ENCODE data around the gene MYO1B.
"Not testable (repeated sequence)": the region's sequence is repeated elsewhere in the genome, so short reads cannot be mapped to it uniquely, and the experiment has no call there.

MYO1B gene

DNA sequence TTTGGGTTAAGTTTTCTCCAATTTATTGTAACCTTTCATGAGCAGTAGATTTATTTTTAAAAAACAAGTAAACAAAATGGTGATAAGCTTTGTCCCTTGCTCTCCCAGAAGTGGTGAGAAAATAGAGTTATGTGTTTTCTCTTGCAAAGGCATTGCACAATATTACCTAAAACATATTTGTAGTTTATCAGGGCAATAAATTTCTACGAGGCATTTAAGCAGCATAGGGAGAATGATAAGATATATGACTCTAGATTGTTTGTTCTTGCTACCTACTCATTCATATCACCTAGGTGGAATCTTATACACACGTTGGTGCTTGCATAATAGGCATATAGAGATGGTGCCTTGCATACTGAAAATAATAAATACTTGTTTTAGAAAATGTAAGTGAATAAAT is 201.7 kb downstream of the MYO1B start:
- no peak overlapping the region for H3K27ac ChIP-seq
- TF ChIP-seq, protein P1, sequence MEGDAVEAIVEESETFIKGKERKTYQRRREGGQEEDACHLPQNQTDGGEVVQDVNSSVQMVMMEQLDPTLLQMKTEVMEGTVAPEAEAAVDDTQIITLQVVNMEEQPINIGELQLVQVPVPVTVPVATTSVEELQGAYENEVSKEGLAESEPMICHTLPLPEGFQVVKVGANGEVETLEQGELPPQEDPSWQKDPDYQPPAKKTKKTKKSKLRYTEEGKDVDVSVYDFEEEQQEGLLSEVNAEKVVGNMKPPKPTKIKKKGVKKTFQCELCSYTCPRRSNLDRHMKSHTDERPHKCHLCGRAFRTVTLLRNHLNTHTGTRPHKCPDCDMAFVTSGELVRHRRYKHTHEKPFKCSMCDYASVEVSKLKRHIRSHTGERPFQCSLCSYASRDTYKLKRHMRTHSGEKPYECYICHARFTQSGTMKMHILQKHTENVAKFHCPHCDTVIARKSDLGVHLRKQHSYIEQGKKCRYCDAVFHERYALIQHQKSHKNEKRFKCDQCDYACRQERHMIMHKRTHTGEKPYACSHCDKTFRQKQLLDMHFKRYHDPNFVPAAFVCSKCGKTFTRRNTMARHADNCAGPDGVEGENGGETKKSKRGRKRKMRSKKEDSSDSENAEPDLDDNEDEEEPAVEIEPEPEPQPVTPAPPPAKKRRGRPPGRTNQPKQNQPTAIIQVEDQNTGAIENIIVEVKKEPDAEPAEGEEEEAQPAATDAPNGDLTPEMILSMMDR (conservative IDR thresholded peaks at IDR 0.05) = no peak

DNA sequence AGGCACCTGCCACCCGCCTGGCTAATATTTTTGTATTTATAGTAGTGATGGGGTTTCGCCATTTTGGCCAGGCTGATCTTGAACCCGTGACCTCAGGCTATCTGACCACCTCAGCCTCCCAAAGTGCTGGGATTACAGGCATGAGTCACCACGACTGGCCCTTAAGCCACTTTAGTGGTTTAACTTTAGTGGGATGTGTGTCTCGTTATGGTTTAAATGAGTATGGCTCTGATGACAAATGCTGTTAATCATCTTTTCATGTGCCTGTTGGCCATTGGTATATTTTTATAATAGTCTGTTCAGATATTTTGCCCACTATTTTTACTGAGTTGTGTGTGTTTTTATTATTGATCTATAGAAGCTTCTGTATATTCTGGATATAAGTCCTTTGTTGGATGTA is 205.9 kb downstream of the MYO1B start:
- TF ChIP-seq, protein P1 (conservative IDR thresholded peaks at IDR 0.05) = no peak
- no peak overlapping the region for H3K27ac ChIP-seq

DNA sequence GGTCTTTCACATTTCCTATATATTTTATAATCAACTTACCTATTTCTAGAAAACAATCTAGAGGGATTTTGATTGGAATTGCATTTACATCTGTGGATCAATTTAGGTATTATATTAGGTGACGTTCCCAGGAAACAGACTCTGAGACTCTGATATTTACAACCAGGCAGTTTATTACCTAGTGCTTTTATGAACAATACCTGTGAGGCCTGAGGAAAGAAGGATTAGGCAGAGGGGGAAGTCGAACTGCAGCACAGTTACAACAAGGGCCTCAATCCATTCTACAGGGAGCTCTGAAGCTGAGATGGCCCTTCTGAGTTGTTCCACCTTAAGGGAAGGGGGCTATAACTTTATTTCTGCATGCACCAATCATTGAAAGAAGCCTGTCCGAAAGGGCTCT is 206.9 kb downstream of the MYO1B start:
- TF ChIP-seq, protein P1 (conservative IDR thresholded peaks at IDR 0.05) = no peak

DNA sequence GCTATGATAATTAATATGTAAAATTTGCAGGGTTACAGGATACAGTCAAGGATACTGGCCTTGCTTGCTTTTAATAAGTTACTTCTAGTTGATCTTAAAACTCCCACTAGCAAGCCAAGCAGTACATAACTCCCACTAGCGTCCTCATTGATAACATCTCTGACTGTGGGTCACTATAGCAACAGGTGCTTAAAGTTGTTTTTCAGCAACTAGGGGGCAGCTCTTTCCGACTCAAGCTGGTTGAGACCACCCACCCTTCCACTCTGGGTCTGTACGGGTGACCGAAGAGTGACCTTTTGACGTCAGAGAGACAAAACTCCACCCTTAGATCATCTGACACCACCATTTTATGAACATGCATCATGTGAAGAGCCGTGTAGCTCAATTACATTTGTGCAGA is 208.6 kb downstream of the MYO1B start:
- no peak overlapping the region for H3K27ac ChIP-seq
- TF ChIP-seq, protein P1 (conservative IDR thresholded peaks at IDR 0.05) = no peak

More for the DNA sequence above, 206.9 kb downstream of the MYO1B start:
- H3K27ac ChIP-seq = no peak overlapping the region

DNA sequence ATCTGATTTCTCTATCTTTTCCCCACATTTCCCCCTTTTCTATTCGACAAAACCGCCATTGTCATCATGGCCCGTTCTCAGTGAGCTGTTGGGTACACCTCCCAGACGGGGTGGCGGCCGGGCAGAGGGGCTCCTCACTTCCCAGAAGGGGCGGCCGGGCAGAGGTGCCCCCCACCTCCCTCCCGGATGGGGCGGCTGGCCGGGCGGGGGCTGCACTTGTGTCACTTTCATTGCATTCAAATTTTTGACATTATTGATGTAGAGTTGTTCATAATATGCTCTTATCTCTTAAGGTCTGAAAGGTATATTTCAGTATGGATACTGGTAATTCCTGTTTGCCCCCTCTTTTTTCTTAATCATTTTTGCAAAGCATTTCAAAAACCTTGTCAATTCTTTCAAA is 211.3 kb downstream of the MYO1B start:
- H3K27ac ChIP-seq = not testable (repeated sequence)

DNA sequence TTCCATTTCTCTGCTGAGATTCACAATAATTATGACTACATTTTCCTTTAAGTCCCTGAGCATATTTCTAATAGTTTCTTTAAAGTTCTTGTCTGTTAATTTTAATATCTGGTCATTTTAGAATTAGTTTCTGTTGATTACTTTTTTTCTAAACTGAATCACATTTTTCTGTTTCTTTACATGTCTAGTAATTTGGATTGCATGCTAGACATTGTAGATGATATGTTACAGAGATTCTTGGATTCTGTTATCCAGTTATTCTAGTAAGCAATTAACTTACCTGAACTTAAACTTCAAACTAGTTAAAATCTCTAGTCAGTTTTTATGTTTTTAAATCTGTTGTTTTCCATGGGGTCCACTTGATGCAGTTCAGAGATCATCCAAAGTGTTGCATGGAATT is 214.0 kb downstream of the MYO1B start:
- TF ChIP-seq, protein P1 (conservative IDR thresholded peaks at IDR 0.05) = no peak

DNA sequence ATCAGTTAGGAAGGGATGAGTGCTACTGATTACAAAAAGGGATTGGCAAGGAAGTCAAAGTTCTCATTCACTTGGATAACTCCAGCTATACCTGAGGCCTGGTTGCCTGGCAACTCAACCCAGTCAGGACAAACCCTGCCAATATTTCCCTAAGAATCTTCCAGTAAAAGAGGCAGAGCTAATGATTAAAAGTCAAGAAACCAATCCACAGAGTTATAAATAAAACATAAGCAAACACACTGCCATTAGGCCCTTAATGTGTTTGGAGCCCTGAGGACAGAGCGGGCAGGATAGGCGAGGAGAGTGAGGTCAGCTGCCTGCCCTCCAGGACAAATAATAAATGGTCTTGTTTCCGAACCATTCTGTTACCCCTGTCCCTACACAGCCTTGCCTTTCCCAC is 217.2 kb downstream of the MYO1B start:
- TF ChIP-seq, protein P1 (conservative IDR thresholded peaks at IDR 0.05) = no peak
- peak overlapping the region; percentile 81 for H3K27ac ChIP-seq

More for the DNA sequence above, 214.0 kb downstream of the MYO1B start:
- H3K27ac ChIP-seq = no peak overlapping the region

DNA sequence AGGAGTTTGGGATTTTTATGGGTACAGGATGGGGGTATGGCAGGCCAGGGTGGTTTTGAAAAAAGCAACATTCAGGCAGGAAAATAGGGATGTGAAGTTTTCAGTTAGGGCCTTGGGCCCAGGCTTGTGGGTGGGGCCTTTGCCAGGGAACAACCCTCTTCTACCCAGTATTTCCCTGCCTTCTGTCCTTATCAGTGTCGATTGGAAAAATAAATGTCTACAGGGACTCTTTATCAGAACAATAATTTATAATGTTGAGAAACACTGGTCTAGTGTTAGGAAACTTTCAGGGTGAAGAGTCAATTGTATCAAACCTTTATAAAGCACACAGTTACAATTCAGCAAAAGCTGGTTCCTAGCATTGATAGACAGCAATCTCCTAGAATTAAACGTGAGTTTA is 218.6 kb downstream of the MYO1B start:
- TF ChIP-seq, protein P1 (conservative IDR thresholded peaks at IDR 0.05) = no peak
- H3K27ac ChIP-seq = peak overlapping the region; percentile 81
